Hepatocyte (in vitro differentiated cells): ENCODE measurements around the gene EYS.
"Not testable (repeated sequence)": the region's sequence is repeated elsewhere in the genome, so short reads cannot be mapped to it uniquely, and the experiment has no call there.

Experiments
- CTCF ChIP-seq: fragments of 200-600 bp; sonication (generic); IDR thresholded peaks from 2 replicates; pipeline ENCODE4 v1.5.1; 2016; ENCODE audit warnings: antibody characterized with exemption, mild to moderate bottlenecking; ENCODE audit not compliant: poor library complexity
- EZH2 ChIP-seq: fragments of 200-600 bp; sonication (generic); IDR thresholded peaks from 2 replicates; pipeline ENCODE4 v1.6.1; 2016; ENCODE audit warnings: antibody characterized with exemption, mild to moderate bottlenecking, borderline replicate concordance
- EZH2phosphoT487 ChIP-seq: fragments of 200-600 bp; sonication (generic); IDR thresholded peaks from one replicate; pipeline ENCODE4 v1.6.1; 2018; ENCODE audit warnings: antibody characterized with exemption, mild to moderate bottlenecking, low read depth, moderate library complexity; ENCODE audit not compliant: unreplicated experiment, severe bottlenecking

GRCh38 chr6:63738190-63738589 lies 1968.8 kb downstream of the EYS start:
- TF ChIP-seq CTCF, EZH2, EZH2phosphoT487: not testable (repeated sequence)
